GM18517 (cell line): Measurements from ENCODE around the gene ACSF2.

Experiments used
- ATAC-seq: cut with Tn5 transposase; IDR thresholded peaks from one replicate; pipeline ENCODE4 v1.9.1; 2021; ENCODE audit warnings: mild to moderate bottlenecking, moderate library complexity; ENCODE audit not compliant: unreplicated experiment

The ACSF2 gene

DNA sequence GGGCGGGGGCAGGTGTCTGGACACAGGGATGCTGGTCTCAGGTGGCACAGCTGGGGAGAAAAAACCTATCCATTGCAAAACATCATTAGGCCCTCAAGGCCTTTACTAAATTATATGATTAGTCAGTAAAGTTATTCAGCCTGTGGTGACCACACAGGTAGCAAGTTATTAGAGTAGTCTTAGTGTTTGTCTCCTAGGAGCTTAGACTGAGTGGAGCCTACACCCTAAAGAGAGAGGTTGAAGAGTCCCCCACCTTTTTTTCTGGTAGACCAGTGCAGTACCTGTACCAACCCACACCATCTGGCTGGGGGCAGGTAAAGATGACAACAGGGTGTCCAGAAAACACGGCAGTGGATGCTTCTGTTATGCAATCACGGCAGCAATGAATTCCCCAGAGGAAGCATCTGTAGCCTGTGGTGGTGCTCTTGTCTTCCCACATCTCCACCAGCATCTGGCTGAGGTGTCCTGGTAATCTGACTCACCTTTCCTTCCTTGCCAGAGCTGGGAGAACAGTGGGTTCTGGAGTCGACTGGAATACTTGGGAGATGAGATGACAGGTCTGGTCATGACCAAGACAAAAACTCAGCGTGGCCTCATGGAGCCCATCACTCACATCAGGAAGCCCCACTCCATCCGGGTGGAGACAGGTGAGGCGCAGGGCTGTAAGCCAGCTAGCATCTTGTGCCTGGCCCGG is 93.3 kb downstream of the ACSF2 start:
- no peak for ATAC-seq

GRCh38 chr17:50520483-50520882 is 94.5 kb downstream of the ACSF2 start:
- no peak for ATAC-seq

- no peak for ATAC-seq
Observed at GRCh38 chr17:50521514-50521913, 95.5 kb downstream of the ACSF2 start.

GRCh38 chr17:50522766-50523165 is 96.7 kb downstream of the ACSF2 start:
- ATAC-seq = no peak

- no peak for ATAC-seq
Observed at GRCh38 chr17:50523208-50523607, 97.2 kb downstream of the ACSF2 start.
